Superior temporal gyrus (tissue), 1 donor: ENCODE data around the gene CAV1.
"Not testable (repeated sequence)": the region's sequence is repeated elsewhere in the genome, so short reads cannot be mapped to it uniquely, and the experiment has no call there.

Experiments used
- DNase-seq: peaks from one replicate; pipeline ENCODE4 v3.0.0-alpha.2; 2016; ENCODE audit errors: extremely low spot score

Gene CAV1

GRCh38 chr7:116582806-116583444, 58.1 kb downstream of the CAV1 start:
- no peak for DNase-seq

DNA sequence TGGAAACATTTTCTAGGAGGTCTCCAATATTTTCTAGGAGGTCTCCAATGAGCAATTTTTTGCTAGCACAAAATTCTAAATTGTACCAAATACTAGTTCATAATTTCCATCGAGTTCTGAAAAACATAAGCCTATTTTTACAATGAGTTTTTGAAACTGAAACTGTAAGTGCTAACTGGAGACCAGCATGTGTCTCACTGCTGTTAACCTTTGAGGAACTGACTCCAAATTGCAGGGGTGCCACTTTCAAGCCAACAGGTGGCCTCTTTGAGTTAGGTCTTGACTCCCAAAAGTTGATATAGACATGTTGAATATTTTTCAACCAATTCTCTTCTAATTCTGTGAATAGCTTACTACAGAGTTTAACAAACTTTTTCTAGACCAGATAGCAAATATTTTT, 58.8 kb downstream of the CAV1 start:
- no peak for DNase-seq

DNA sequence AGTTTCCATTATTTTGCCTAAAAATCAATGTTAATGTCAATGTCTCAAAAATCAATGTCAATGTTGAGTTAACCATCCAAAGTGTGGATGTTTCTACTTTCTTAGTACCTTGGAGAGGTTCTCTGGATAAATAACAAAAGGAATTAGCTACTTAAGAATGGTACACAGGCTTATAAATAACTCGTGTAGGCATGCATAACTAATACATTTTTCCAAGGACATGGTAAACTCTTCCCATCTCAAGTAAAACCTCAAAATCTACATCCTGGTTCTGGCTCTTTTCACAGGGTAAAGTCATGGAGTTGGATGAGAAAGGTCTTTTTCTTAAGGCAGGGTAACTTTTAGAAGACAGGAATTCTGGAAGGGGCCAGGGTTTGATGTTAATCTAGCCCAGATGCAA, 59.9 kb downstream of the CAV1 start:
- no peak for DNase-seq

DNA sequence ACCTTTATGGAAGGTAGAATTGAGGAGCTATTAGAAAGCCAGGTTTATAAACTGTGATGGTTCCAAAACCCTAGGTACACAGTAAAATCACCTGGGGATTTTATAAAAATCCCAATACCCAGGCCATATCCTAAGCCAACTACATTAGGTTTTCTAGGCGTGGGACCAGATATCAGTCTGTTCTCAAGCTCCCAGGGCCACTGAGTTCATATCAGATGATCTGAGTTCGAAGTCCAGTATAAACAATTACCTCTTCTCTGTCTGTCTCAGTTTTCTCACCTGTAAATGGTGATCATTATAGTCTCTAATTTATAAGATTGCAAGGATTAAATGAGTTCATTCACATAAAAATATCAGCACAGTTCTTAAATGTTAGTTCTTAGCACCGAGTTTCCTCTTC, 60.6 kb downstream of the CAV1 start:
- no peak for DNase-seq

DNA sequence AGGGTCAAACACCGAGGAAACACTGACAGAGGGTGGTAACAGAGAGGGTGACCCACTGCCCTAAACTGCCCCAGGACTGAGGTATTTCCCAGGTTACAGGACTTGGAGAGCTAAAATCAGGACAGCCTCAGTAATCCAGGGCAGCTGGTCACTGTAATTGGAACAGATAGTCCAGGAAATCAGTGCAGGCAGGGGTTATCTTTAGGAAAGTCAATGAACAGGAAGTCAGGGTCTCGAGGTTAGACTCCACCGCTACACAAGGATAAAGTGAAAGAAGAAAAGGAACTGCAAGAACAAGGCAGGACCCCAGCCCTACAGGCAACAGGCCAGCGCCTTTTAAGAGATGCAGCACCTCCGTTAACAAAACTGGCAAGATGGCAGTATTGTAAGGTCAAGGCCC, 61.1 kb downstream of the CAV1 start:
- no peak for DNase-seq

- DNase-seq = not testable (repeated sequence)
These were observed 62.4 kb downstream of the CAV1 start for GRCh38 chr7:116587200-116587599.

- DNase-seq = peak; percentile 18
These were observed 63.4 kb downstream of the CAV1 start for GRCh38 chr7:116588225-116588624.

- DNase-seq = peak; percentile 95
These were observed 64.1 kb downstream of the CAV1 start for GRCh38 chr7:116588641-116589594.

DNA sequence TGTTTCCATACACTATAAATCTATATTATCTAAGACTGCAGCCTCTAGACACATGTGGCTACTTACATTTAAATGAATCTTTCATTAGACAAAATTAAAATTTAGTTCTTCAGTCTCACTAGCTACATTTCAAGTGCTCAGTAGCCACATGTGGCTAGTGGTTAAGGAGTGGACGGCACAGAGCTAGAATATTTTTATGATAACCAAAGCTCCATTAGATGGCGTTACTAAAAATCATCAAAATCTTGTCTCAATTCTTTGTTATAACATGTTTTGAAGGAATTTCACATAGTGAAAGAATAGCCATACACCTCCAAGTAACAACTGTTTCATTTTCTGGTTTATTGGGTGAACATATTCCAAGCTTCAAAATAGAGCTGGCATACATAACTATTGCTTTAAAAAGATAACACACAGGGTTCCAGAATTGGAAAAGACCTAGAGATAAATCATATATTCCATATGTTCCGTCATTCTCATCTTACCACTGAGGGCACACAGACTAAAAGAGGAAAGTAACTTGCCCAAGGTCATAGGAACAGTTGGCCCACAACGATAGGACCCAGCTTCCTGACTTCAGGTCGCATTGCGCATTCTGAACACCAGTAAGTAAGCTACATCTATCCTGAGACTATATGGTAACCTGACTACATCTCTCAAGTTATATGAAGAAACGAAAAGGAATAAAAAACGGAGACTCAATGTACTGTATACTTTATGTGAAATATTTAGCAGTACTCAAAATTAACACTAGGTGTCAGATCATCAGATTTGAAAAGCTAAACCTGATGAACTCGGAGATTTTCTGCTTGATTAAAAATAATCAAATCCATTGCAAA, 66.6 kb downstream of the CAV1 start:
- peak; percentile 82 for DNase-seq

DNA sequence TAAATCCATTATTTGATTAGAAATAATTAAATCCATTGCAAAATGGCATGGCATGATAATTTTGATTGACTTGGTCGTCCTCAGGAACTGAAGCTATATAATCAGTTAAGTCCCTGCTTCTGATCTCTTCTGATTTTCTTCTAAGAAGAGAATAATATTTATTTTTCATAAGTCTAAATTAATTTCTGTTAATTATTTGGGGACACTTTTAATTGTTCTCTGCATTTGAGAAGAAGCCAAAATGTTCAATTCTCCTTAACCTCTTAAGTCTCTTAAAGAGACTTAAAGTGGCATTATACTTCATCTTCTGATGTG, 67.2 kb downstream of the CAV1 start:
- no peak for DNase-seq

DNA sequence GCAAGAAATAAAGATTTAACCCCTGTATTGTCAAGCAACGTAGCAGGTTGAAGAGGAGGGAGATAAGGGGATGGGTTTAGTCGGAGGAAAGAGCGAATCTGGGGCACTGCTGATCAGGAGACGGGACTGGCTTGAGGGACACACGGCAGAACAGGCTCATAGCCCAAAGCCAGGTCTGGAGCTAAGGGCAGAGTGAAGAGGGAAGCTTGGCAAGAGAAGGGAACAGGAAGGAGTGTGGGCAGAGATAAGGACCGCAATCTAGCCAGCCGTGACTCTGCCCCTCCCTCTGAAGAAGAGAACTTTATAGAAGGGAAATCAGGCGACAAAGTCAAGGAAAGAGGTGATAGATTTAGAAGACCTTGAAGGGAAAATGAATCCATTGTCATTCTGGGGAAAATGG, 67.6 kb downstream of the CAV1 start:
- no peak for DNase-seq

DNA sequence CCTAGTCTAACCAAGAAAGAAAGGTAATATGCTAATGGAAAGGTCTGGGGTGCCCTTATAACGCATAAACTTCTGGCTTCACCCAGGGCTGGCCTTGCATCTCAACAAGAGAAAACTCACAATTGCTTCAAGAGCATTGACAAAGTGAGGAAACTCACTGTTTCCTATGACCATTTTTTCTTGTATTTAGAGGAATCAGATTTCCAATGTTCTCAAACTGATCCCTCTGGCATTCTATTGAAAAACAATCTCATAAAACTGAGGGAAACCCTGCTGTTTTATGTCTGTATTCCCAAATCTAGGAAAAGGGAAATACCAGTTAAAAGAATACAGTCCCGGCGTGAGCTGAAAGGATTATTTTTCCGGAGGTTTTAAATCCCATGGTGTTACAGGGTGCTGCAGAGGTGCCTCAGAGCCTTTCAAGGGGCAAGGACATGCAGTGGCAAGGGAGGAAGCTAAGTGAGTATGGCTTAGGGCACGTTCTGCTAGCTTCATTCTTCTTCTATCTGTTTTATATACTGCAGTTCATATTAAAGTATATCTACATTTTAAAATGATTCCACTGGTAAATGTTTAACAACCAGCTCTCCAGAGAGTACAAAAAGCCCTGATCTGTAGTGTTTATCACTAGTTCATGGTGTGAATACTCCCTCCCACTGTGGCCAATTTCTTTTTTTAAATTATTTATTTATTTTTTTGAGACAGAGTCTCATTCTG, 68.7 kb downstream of the CAV1 start:
- DNase-seq = no peak

- DNase-seq = no peak
These were observed 70.2 kb downstream of the CAV1 start for GRCh38 chr7:116595063-116595462.

GRCh38 chr7:116597384-116597783, 72.5 kb downstream of the CAV1 start:
- DNase-seq = no peak

- peak; percentile 58 for DNase-seq
These were observed 73.4 kb downstream of the CAV1 start for GRCh38 chr7:116598278-116598677.

GRCh38 chr7:116598861-116599260, 74.0 kb downstream of the CAV1 start:
- peak; percentile 80 for DNase-seq

DNA sequence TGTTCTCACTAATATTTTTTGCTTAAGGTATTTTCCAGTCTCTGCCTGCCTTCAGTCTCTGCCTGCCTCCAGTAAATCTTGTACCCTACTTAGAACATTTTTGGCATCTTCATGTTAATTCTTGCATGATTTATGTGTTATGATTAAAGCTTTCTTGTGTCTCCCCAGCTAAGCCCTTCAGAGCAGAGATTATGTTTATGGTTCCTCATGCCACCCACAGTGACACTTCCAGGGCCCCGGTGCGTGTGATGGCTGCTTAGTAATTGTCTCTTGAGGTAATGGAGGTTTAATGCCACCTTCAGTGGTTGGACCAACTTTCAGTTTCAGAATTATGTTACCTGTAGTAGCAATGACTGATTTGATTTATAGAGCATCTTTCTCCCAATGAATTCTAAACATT, 76.6 kb downstream of the CAV1 start:
- DNase-seq = no peak

GRCh38 chr7:116607299-116607698, 82.5 kb downstream of the CAV1 start:
- no peak for DNase-seq

DNA sequence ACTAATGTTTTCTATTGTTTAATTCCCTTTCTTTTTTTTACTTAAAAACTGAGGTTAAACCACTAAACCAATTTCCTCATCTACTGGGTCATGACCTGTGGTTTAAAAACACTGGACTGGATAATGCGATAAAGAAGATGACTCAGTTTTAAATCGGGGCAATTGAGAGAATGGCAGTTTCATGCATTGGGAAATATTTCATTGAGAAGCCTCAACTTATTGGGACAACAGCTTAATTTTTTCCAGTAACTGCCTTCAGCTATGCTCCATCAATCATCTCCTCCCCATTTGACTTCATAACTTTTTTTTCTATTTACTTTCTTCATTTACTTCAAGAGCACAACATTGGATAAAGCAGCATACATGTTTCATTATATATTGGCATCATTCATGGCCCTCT, 85.4 kb downstream of the CAV1 start:
- no peak for DNase-seq

DNA sequence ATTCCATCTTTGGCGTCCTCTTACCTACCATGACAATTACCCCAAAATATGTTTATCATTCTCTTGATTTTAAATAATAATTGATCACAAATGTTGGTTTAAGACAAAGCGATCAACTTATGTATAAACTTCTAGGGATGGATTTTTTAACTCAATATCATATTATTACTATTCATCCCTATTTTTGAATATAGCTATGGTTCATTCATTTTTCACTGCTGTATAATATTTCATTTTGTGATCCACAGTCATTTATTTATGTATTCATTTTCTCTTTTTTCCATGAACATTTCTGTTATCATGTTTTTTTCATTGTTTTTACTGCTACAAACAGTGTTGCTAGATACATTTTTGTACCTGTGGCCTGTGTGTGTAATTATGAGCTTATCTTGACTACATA, 85.9 kb downstream of the CAV1 start:
- no peak for DNase-seq
